ENCODE data around the gene PAGE4.
A peak's percentile ranks its signal among the peaks of the same experiment; 100 is the strongest.

The PAGE4 gene

GRCh38 chrX:49812177-49812576 is 16.9 kb upstream of the PAGE4 start:
- H3K27ac ChIP-seq (ENCODE audit: low read depth, low read length, poor library complexity, severe bottlenecking), result no peak overlapping the region
- H3K27me3 ChIP-seq (ENCODE audit: insufficient read depth, low read length), result no peaks in the 10 kb centered on the region
- H3K9ac ChIP-seq (ENCODE audit: low read length), result no peak overlapping the region
- no peaks in the 10 kb centered on the region for H3K9me3 ChIP-seq (ENCODE audit: low read length)
- no peaks in the 10 kb centered on the region for H4K20me1 ChIP-seq (ENCODE audit: insufficient read depth, low read length)
- no peaks in the 10 kb centered on the region for H3F3A ChIP-seq (ENCODE audit: insufficient read depth, low read length)
- H3K4me2 ChIP-seq (ENCODE audit: low read length), result no peak overlapping the region
- no peaks in the 10 kb centered on the region for H3K9me2 ChIP-seq (ENCODE audit: low read depth, low read length)
- H3K79me2 ChIP-seq (ENCODE audit: insufficient read depth, low read length), result no peaks in the 10 kb centered on the region
- H3K4me3 ChIP-seq (ENCODE audit: low read depth, low read length, poor library complexity, severe bottlenecking), result no peak overlapping the region
- H3K36me3 ChIP-seq (ENCODE audit: insufficient read depth, low read length), result no peaks in the 10 kb centered on the region
- H2AFZ ChIP-seq (ENCODE audit: low read length), result no peak overlapping the region
- TF ChIP-seq CTCF (IDR thresholded peaks at IDR 0.05; ENCODE audit: low read length) (no peak), EZH2 (IDR thresholded peaks at IDR 0.05; ENCODE audit: borderline replicate concordance, low read length) (no peak)
- no peaks in the 10 kb centered on the region for H3K4me1 ChIP-seq (ENCODE audit: insufficient read depth, low read length, severe bottlenecking)

GRCh38 chrX:49816435-49816834 is 12.7 kb upstream of the PAGE4 start:
- no peak overlapping the region for H2AFZ ChIP-seq (ENCODE audit: low read length)
- H4K20me1 ChIP-seq (ENCODE audit: insufficient read depth, low read length), result no peaks in the 10 kb centered on the region
- H3K4me3 ChIP-seq (ENCODE audit: low read depth, low read length, poor library complexity, severe bottlenecking), result no peak overlapping the region
- H3K4me1 ChIP-seq (ENCODE audit: insufficient read depth, low read length, severe bottlenecking), result no peaks in the 10 kb centered on the region
- TF ChIP-seq EZH2 (IDR thresholded peaks at IDR 0.05; ENCODE audit: borderline replicate concordance, low read length) (no peak), CTCF (IDR thresholded peaks at IDR 0.05; ENCODE audit: low read length) (no peak)
- no peaks in the 10 kb centered on the region for H3K9me2 ChIP-seq (ENCODE audit: low read depth, low read length)
- H3K79me2 ChIP-seq (ENCODE audit: insufficient read depth, low read length), result no peaks in the 10 kb centered on the region
- H3K9ac ChIP-seq (ENCODE audit: low read length), result no peak overlapping the region
- H3K27me3 ChIP-seq (ENCODE audit: insufficient read depth, low read length), result no peaks in the 10 kb centered on the region
- no peaks in the 10 kb centered on the region for H3F3A ChIP-seq (ENCODE audit: insufficient read depth, low read length)
- H3K4me2 ChIP-seq (ENCODE audit: low read length), result no peak overlapping the region
- no peak overlapping the region for H3K27ac ChIP-seq (ENCODE audit: low read depth, low read length, poor library complexity, severe bottlenecking)
- H3K9me3 ChIP-seq (ENCODE audit: low read length), result no peaks in the 10 kb centered on the region
- H3K36me3 ChIP-seq (ENCODE audit: insufficient read depth, low read length), result no peaks in the 10 kb centered on the region

GRCh38 chrX:49838374-49838773 is 9.3 kb downstream of the PAGE4 start:
- H3K27me3 ChIP-seq (ENCODE audit: insufficient read depth, low read length), result no peaks in the 10 kb centered on the region
- no peak overlapping the region for H3K4me3 ChIP-seq (ENCODE audit: low read depth, low read length, poor library complexity, severe bottlenecking)
- H4K20me1 ChIP-seq (ENCODE audit: insufficient read depth, low read length), result no peaks in the 10 kb centered on the region
- no peak overlapping the region for H3K9ac ChIP-seq (ENCODE audit: low read length)
- H3K4me1 ChIP-seq (ENCODE audit: insufficient read depth, low read length, severe bottlenecking), result no peaks in the 10 kb centered on the region
- TF ChIP-seq EZH2 (IDR thresholded peaks at IDR 0.05; ENCODE audit: borderline replicate concordance, low read length), result no peak
- TF ChIP-seq CTCF (IDR thresholded peaks at IDR 0.05; ENCODE audit: low read length), result peak; percentile 58
- no peaks in the 10 kb centered on the region for H3F3A ChIP-seq (ENCODE audit: insufficient read depth, low read length)
- H3K79me2 ChIP-seq (ENCODE audit: insufficient read depth, low read length), result no peaks in the 10 kb centered on the region
- no peaks in the 10 kb centered on the region for H3K36me3 ChIP-seq (ENCODE audit: insufficient read depth, low read length)
- H3K27ac ChIP-seq (ENCODE audit: low read depth, low read length, poor library complexity, severe bottlenecking), result no peak overlapping the region
- no peak overlapping the region for H3K4me2 ChIP-seq (ENCODE audit: low read length)
- H3K9me2 ChIP-seq (ENCODE audit: low read depth, low read length), result no peaks in the 10 kb centered on the region
- no peaks in the 10 kb centered on the region for H3K9me3 ChIP-seq (ENCODE audit: low read length)
- H2AFZ ChIP-seq (ENCODE audit: low read length), result no peak overlapping the region

Measured in OCI-LY1 (cell line).